Fibroblast of pulmonary artery (primary cell): ENCODE measurements around the gene SH3BGR.
"Not testable (repeated sequence)": the region's sequence is repeated elsewhere in the genome, so short reads cannot be mapped to it uniquely, and the experiment has no call there.

Experiments
- DNase-seq: peaks from one replicate; pipeline ENCODE4 v3.0.0-alpha.2; 2010; ENCODE audit warnings: low read depth
- H3K4me3 ChIP-seq: replicated peaks from 2 replicates; pipeline ENCODE4 v1.5.1; 2011; ENCODE audit warnings: low read depth, mild to moderate bottlenecking, control low read depth, low read length, moderate library complexity
- CTCF ChIP-seq: IDR thresholded peaks from 2 replicates; pipeline ENCODE4 v1.5.1; 2011; ENCODE audit warnings: mild to moderate bottlenecking, control low read depth, low read length, inconsistent platforms; ENCODE audit errors: missing control alignments

SH3BGR gene

GRCh38 chr21:39531840-39532239 lies 80.1 kb downstream of the SH3BGR start:
- DNase-seq = no peak
- no peak for TF ChIP-seq CTCF
- no peak overlapping the region for H3K4me3 ChIP-seq

GRCh38 chr21:39533545-39534380 lies 82.0 kb downstream of the SH3BGR start:
- no peak for DNase-seq
- no peak overlapping the region for H3K4me3 ChIP-seq
- no peak for TF ChIP-seq CTCF

GRCh38 chr21:39535646-39536437 lies 84.1 kb downstream of the SH3BGR start:
- H3K4me3 ChIP-seq = no peak overlapping the region
- DNase-seq = no peak
- no peak for TF ChIP-seq CTCF

- no peak for TF ChIP-seq CTCF
- no peak overlapping the region for H3K4me3 ChIP-seq
- no peak for DNase-seq
Measured at GRCh38 chr21:39536835-39537234, 85.1 kb downstream of the SH3BGR start.

- DNase-seq = no peak
- TF ChIP-seq CTCF = no peak
- no peak overlapping the region for H3K4me3 ChIP-seq
Measured at GRCh38 chr21:39537571-39537970, 85.8 kb downstream of the SH3BGR start.

GRCh38 chr21:39538453-39539042 lies 86.8 kb downstream of the SH3BGR start:
- DNase-seq = no peak
- TF ChIP-seq CTCF = no peak

GRCh38 chr21:39540367-39540766 lies 88.6 kb downstream of the SH3BGR start:
- not testable (repeated sequence) for H3K4me3 ChIP-seq, DNase-seq

More at GRCh38 chr21:39538453-39539042, 86.8 kb downstream of the SH3BGR start:
- H3K4me3 ChIP-seq = no peak overlapping the region
